GM21528 (cell line): ENCODE measurements around the gene TYW1.
"Not testable (repeated sequence)": the region's sequence is repeated elsewhere in the genome, so short reads cannot be mapped to it uniquely, and the experiment has no call there.

Source experiments
- ATAC-seq: cut with Tn5 transposase; IDR thresholded peaks from one replicate; pipeline ENCODE4 v1.9.1; 2021; ENCODE audit warnings: mild to moderate bottlenecking, moderate library complexity; ENCODE audit not compliant: unreplicated experiment, low FRiP score

TYW1 gene

GRCh38 chr7:66994691-66995049 is 2.0 kb upstream of the TYW1 start:
- peak; percentile 39 for ATAC-seq

GRCh38 chr7:66995050-66995776 is 1.4 kb upstream of the TYW1 start, which contains the start of gene SBDS:
Gene SBDS (minus strand): TSS chr7:66995586. CDS start chr7:66995417, 169 bp downstream.
- peak; percentile 66 for ATAC-seq

- not testable (repeated sequence) for ATAC-seq
These were observed 4.1 kb downstream of the TYW1 start for GRCh38 chr7:67000601-67001258.

GRCh38 chr7:67004145-67004544 is 7.5 kb downstream of the TYW1 start:
- ATAC-seq: not testable (repeated sequence)

- ATAC-seq: no peak
These were observed 10.3 kb downstream of the TYW1 start for GRCh38 chr7:67006965-67007364.

GRCh38 chr7:67008260-67008659 is 11.6 kb downstream of the TYW1 start:
- no peak for ATAC-seq

- ATAC-seq: not testable (repeated sequence)
These were observed 13.0 kb downstream of the TYW1 start for GRCh38 chr7:67009677-67010076.

- ATAC-seq: not testable (repeated sequence)
These were observed 17.5 kb downstream of the TYW1 start for GRCh38 chr7:67014076-67014622.

- not testable (repeated sequence) for ATAC-seq
These were observed 21.3 kb downstream of the TYW1 start for GRCh38 chr7:67017971-67018370.

- ATAC-seq: no peak
These were observed 22.3 kb downstream of the TYW1 start for GRCh38 chr7:67018940-67019339.

- ATAC-seq: no peak
These were observed 23.1 kb downstream of the TYW1 start for GRCh38 chr7:67019562-67020390.

- ATAC-seq: no peak
These were observed 24.6 kb downstream of the TYW1 start for GRCh38 chr7:67021260-67021659.

- ATAC-seq: no peak
These were observed 25.9 kb downstream of the TYW1 start for GRCh38 chr7:67022511-67022910.

GRCh38 chr7:67025459-67025858 is 28.8 kb downstream of the TYW1 start:
- not testable (repeated sequence) for ATAC-seq

- ATAC-seq: not testable (repeated sequence)
These were observed 35.1 kb downstream of the TYW1 start for GRCh38 chr7:67031685-67032084.

GRCh38 chr7:67033251-67033650 is 36.6 kb downstream of the TYW1 start:
- no peak for ATAC-seq

- not testable (repeated sequence) for ATAC-seq
These were observed 40.1 kb downstream of the TYW1 start for GRCh38 chr7:67036432-67037395.

- ATAC-seq: not testable (repeated sequence)
These were observed 44.2 kb downstream of the TYW1 start for GRCh38 chr7:67040832-67041231.

- not testable (repeated sequence) for ATAC-seq
These were observed 46.3 kb downstream of the TYW1 start for GRCh38 chr7:67042781-67043558.
